Heart left ventricle (tissue), 13 donors: ENCODE results near the gene FSTL5.

Experiments
- POLR2A ChIP-seq, 2 donors: fragments of 450-650 bp; IDR thresholded peaks; one replicate each; pipeline ENCODE4 v1.6.1; 2017; ENCODE audit warnings: antibody characterized with exemption in 2 of 2, mild to moderate bottlenecking in 2 of 2, moderate library complexity in 2 of 2
- TF ChIP-seq, protein P1 (sequence below), 12 donors: fragments of 200-600 bp; sonication (generic) in 4 of 12; IDR thresholded peaks; one replicate each; pipeline versions ENCODE4 v1.5.0 to v1.8.0; 2018 to 2022; ENCODE audit warnings: antibody characterized with exemption in 12 of 12, mild to moderate bottlenecking in 5 of 12
- donor health status: ischemic (EF 13 %, LVEDD 7.1; RV severe dilation, severe dysfunction).
- donor health status: DM: no; HTN: yes; CAD: no.
- donor health status: DM: no; HTN: no; CAD: no.
- donor health status: ischemic (EF 25% LVEDD 6.9; RV normal size, moderate dysfunction).
- donor health status: ischemic (EF 25% LVEDD 5.7; RV mildly dilated, moderate dysfunction).
- donor health status: ischemic (EF 35%, LVEDD 5.7; RV mildly dilated, moderate dysfunction).
- donor health status: nonischemic (EF 11% LVEDD 7.7; RV severe dilation, severe dysfunction).
- donor health status: DM: yes; HTN: yes; CAD: no.
- donor health status: PGD.
- donor health status: ischemic (EF 29% LVEDD 5.4; RV normal size, mild dysfunction).
- donor health status: nonischemic (EF 23%, LVEDD 6.1; RV moderate dilation, normal function).

DNA sequence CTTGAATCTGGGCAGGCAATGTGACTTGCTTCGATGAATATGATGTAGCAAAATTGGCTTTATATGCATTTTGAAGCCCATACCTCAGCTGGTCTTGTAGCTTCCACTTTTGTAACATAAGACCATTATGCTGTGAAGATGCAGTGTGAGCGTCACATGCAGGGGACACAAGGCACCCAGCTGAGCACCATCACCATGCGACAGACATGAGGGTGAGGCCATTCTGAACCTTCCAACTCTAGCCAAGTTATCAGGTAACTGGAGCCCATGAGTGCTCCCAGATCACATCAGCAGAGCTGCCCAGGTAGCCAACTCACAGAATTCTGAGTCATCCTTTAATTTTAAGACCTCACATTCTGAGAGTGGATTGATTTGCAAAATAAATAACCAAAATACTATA is 705.9 kb downstream of the FSTL5 start:
- TF ChIP-seq, protein P1, sequence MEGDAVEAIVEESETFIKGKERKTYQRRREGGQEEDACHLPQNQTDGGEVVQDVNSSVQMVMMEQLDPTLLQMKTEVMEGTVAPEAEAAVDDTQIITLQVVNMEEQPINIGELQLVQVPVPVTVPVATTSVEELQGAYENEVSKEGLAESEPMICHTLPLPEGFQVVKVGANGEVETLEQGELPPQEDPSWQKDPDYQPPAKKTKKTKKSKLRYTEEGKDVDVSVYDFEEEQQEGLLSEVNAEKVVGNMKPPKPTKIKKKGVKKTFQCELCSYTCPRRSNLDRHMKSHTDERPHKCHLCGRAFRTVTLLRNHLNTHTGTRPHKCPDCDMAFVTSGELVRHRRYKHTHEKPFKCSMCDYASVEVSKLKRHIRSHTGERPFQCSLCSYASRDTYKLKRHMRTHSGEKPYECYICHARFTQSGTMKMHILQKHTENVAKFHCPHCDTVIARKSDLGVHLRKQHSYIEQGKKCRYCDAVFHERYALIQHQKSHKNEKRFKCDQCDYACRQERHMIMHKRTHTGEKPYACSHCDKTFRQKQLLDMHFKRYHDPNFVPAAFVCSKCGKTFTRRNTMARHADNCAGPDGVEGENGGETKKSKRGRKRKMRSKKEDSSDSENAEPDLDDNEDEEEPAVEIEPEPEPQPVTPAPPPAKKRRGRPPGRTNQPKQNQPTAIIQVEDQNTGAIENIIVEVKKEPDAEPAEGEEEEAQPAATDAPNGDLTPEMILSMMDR (IDR thresholded peaks at IDR 0.05) = no peak
- no peak for TF ChIP-seq POLR2A (IDR thresholded peaks at IDR 0.05)
